Activated CD4-positive, CD25-positive, alpha-beta regulatory T cell (primary cell): ENCODE results near the gene MYBPH.

Source experiments
- DNase-seq, 4 experiments: peaks; one replicate each; lab custom pipeline; 2025; lab: John Stamatoyannopoulos, UW

The MYBPH gene

GRCh38 chr1:203200916-203201315, 25.3 kb upstream of the MYBPH start:
- no peak for DNase-seq

GRCh38 chr1:203199816-203200571, 24.4 kb upstream of the MYBPH start:
- no peak for DNase-seq

GRCh38 chr1:203199481-203199815, 23.8 kb upstream of the MYBPH start:
- DNase-seq: no peak

- no peak for DNase-seq
Observed at GRCh38 chr1:203199002-203199401, 23.4 kb upstream of the MYBPH start.

GRCh38 chr1:203197625-203198024, 22.0 kb upstream of the MYBPH start:
- no peak for DNase-seq

GRCh38 chr1:203196371-203196770, 20.7 kb upstream of the MYBPH start:
- DNase-seq: no peak

GRCh38 chr1:203190949-203191348, 15.3 kb upstream of the MYBPH start:
- DNase-seq: no peak

GRCh38 chr1:203189951-203190352, 14.3 kb upstream of the MYBPH start:
- no peak for DNase-seq

- DNase-seq: no peak
Observed at GRCh38 chr1:203188686-203189232, 13.1 kb upstream of the MYBPH start.

GRCh38 chr1:203187689-203188264, 12.2 kb upstream of the MYBPH start:
- DNase-seq: no peak

GRCh38 chr1:203187304-203187685, 11.7 kb upstream of the MYBPH start:
- DNase-seq: no peak

GRCh38 chr1:203186446-203187303, 11.0 kb upstream of the MYBPH start, which contains the start of gene CHI3L1:
Gene CHI3L1, minus strand, starts transcription at chr1:203186704. Its CDS starts 81 bp downstream, at chr1:203186623.
- no peak for DNase-seq

- DNase-seq: no peak
Observed at GRCh38 chr1:203186091-203186445, 10.4 kb upstream of the MYBPH start.

GRCh38 chr1:203185585-203185984, 10.0 kb upstream of the MYBPH start:
- no peak for DNase-seq

GRCh38 chr1:203185061-203185461, 9.4 kb upstream of the MYBPH start:
- DNase-seq: no peak

GRCh38 chr1:203184467-203184866, 8.8 kb upstream of the MYBPH start:
- DNase-seq: no peak

GRCh38 chr1:203183828-203184227, 8.2 kb upstream of the MYBPH start:
- DNase-seq: no peak

GRCh38 chr1:203182387-203182953, 6.8 kb upstream of the MYBPH start:
- DNase-seq: no peak

- DNase-seq: no peak
Observed at GRCh38 chr1:203181586-203182386, 6.2 kb upstream of the MYBPH start.

- DNase-seq: no peak
Observed at GRCh38 chr1:203180611-203181330, 5.1 kb upstream of the MYBPH start.

- DNase-seq: no peak
Observed at GRCh38 chr1:203179667-203180005, 4.0 kb upstream of the MYBPH start.
